Nephron progenitor cell (in vitro differentiated cells): ENCODE results near the gene CHM.
"Not testable (repeated sequence)": the region's sequence is repeated elsewhere in the genome, so short reads cannot be mapped to it uniquely, and the experiment has no call there.

Experiments
- DNase-seq: peaks from one replicate; pipeline ENCODE4 v3.0.0; 2021
- H3K27ac Mint-ChIP-seq: 2 replicates; pipeline ENCODE4 v1.8.0; 2021; ENCODE audit warnings: mild to moderate bottlenecking, moderate library complexity, mixed read lengths
- H3K27me3 Mint-ChIP-seq: 2 replicates; pipeline ENCODE4 v1.8.0; 2021; ENCODE audit warnings: mild to moderate bottlenecking, low read depth, mixed read lengths; ENCODE audit not compliant: poor library complexity
- H3K36me3 Mint-ChIP-seq: 2 replicates; pipeline ENCODE4 v1.8.0; 2021; ENCODE audit warnings: low read depth, mixed read lengths
- H3K4me1 Mint-ChIP-seq: 2 replicates; pipeline ENCODE4 v1.8.0; 2021; ENCODE audit warnings: mixed read lengths
- H3K4me3 Mint-ChIP-seq: 2 replicates; pipeline ENCODE4 v1.8.0; 2021; ENCODE audit warnings: mild to moderate bottlenecking, moderate library complexity, mixed read lengths
- H3K9me3 Mint-ChIP-seq: 2 replicates; pipeline ENCODE4 v1.8.0; 2021; ENCODE audit warnings: mild to moderate bottlenecking, moderate library complexity, mixed read lengths
- CTCF ChIP-seq: fragments of 200-600 bp; sonication (generic); IDR thresholded peaks from 2 replicates; pipeline ENCODE4 v1.5.0; 2021; ENCODE audit warnings: antibody characterized with exemption

The CHM gene

GRCh38 chrX:86021652-86022289 is 25.6 kb downstream of the CHM start:
- Mint-ChIP-seq H3K4me3 (no peak overlapping the region), H3K36me3 (peaks cover 47% of the 10 kb centered on the region), H3K27ac (peak overlapping the region; percentile 5), H3K9me3 (peaks cover 6% of the 10 kb centered on the region), H3K4me1 (no peaks in the 10 kb centered on the region), H3K27me3 (no peaks in the 10 kb centered on the region)
- TF ChIP-seq CTCF, result no peak
- no peak for DNase-seq

GRCh38 chrX:86016139-86016538 is 31.2 kb downstream of the CHM start:
- H3K4me1 Mint-ChIP-seq, result peaks cover 44% of the 10 kb centered on the region
- H3K9me3 Mint-ChIP-seq, result peaks cover 17% of the 10 kb centered on the region
- H3K27me3 Mint-ChIP-seq, result no peaks in the 10 kb centered on the region
- no peak overlapping the region for H3K4me3 Mint-ChIP-seq
- peaks cover 68% of the 10 kb centered on the region for H3K36me3 Mint-ChIP-seq
- H3K27ac Mint-ChIP-seq, result no peak overlapping the region
- DNase-seq, result no peak
- TF ChIP-seq CTCF, result no peak

- peak overlapping the region; percentile 95 for H3K27ac Mint-ChIP-seq
- not testable (repeated sequence) for DNase-seq, H3K4me3 Mint-ChIP-seq, H3K27me3 Mint-ChIP-seq
- H3K9me3 Mint-ChIP-seq, result peaks cover 17% of the 10 kb centered on the region
- H3K36me3 Mint-ChIP-seq, result peaks cover 74% of the 10 kb centered on the region
- H3K4me1 Mint-ChIP-seq, result peaks cover 47% of the 10 kb centered on the region
Measured at GRCh38 chrX:86014959-86015358, 32.4 kb downstream of the CHM start.

GRCh38 chrX:86014421-86014820 is 32.9 kb downstream of the CHM start:
- Mint-ChIP-seq H3K36me3 (peaks cover 74% of the 10 kb centered on the region), H3K4me3 (peak overlapping the region; percentile 59), H3K27me3 (no peaks in the 10 kb centered on the region), H3K9me3 (peaks cover 20% of the 10 kb centered on the region), H3K4me1 (peaks cover 47% of the 10 kb centered on the region), H3K27ac (peak overlapping the region; percentile 95)
- no peak for TF ChIP-seq CTCF
- peak; percentile 9 for DNase-seq

GRCh38 chrX:86013792-86014191 is 33.6 kb downstream of the CHM start:
- H3K4me1 Mint-ChIP-seq, result peaks cover 47% of the 10 kb centered on the region
- peaks cover 74% of the 10 kb centered on the region for H3K36me3 Mint-ChIP-seq
- peak overlapping the region; percentile 95 for H3K27ac Mint-ChIP-seq
- no peak for DNase-seq
- H3K4me3 Mint-ChIP-seq, result peak overlapping the region; percentile 44
- TF ChIP-seq CTCF, result no peak
- no peaks in the 10 kb centered on the region for H3K27me3 Mint-ChIP-seq
- peaks cover 25% of the 10 kb centered on the region for H3K9me3 Mint-ChIP-seq

GRCh38 chrX:86012188-86012587 is 35.2 kb downstream of the CHM start:
- no peak for TF ChIP-seq CTCF
- H3K36me3 Mint-ChIP-seq, result peaks cover 74% of the 10 kb centered on the region

GRCh38 chrX:86009803-86010202 is 37.6 kb downstream of the CHM start:
- not testable (repeated sequence) for H3K27ac Mint-ChIP-seq, DNase-seq, H3K4me3 Mint-ChIP-seq, H3K27me3 Mint-ChIP-seq
- Mint-ChIP-seq H3K9me3 (peaks cover 50% of the 10 kb centered on the region), H3K4me1 (peaks cover 40% of the 10 kb centered on the region), H3K36me3 (peaks cover 74% of the 10 kb centered on the region)

More at GRCh38 chrX:86012188-86012587, 35.2 kb downstream of the CHM start:
- no peak overlapping the region for H3K4me3 Mint-ChIP-seq
- DNase-seq, result no peak
- no peaks in the 10 kb centered on the region for H3K27me3 Mint-ChIP-seq
- H3K27ac Mint-ChIP-seq, result peak overlapping the region; percentile 95
- peaks cover 35% of the 10 kb centered on the region for H3K9me3 Mint-ChIP-seq
- H3K4me1 Mint-ChIP-seq, result peaks cover 47% of the 10 kb centered on the region

GRCh38 chrX:86007891-86008290 is 39.5 kb downstream of the CHM start:
- not testable (repeated sequence) for H3K27ac Mint-ChIP-seq, H3K4me3 Mint-ChIP-seq, DNase-seq, H3K27me3 Mint-ChIP-seq
- H3K36me3 Mint-ChIP-seq, result peaks cover 88% of the 10 kb centered on the region
- peaks cover 64% of the 10 kb centered on the region for H3K9me3 Mint-ChIP-seq
- peaks cover 28% of the 10 kb centered on the region for H3K4me1 Mint-ChIP-seq
